ENCODE results near the gene THBS1. TPM values are rescaled to one million over a fixed set of nuclear protein-coding genes. Genes with fewer than 3 reads are reported as not detected.

Gene THBS1
- total RNA-seq, result 10 to 100 TPM in 3 of 8 experiments, 1 to 10 TPM in 5; 3.2 to 54.8 (median 5.6) TPM

GRCh38 chr15:39580485-39581241, at the start of gene THBS1:
THBS1 (plus strand) TSS chr15:39581079; CDS start chr15:39581858, 779 bp downstream.
- WGBS, 10 experiments, result no CpG with 5 or more reads among the region's 74 CpGs
- no peak within 1 kb of the TSS for H3K27ac ChIP-seq

GRCh38 chr15:39534996-39535395, 45.9 kb upstream of the THBS1 start:
- ATAC-seq (replicated peaks in 6 of 8), result no peak
- H3K4me1 ChIP-seq (replicated peaks in 1 of 2), result no peaks in the 10 kb centered on the region
- in situ Hi-C loops (cut with MboI; ENCODE audit: low pct_unique_long_range_greater_than_20kb in 2 of 9, low sequenced_read_pairs in 9 of 9, unreplicated experiment in 9 of 9), result no loop called here
- H3K4me3 ChIP-seq, result no peak overlapping the region
- no peak overlapping the region for H3K27ac ChIP-seq
- WGBS, 10 experiments, result 67 to 100% (median 83%) methylated on average over 1 to 3 of the region's 5 CpGs; no CpG with 5 or more reads in 1 of the 10 experiments

More at GRCh38 chr15:39580485-39581241, at the start of gene THBS1:
- in situ Hi-C loops (cut with MboI; ENCODE audit: low pct_unique_long_range_greater_than_20kb in 2 of 9, low sequenced_read_pairs in 9 of 9, unreplicated experiment in 9 of 9), result loop anchor here in 4 of 9 experiments (5.0 to 25.0 kb wide), 6 partner anchors 182 to 868 kb away; no protein-coding TSS in a partner anchor
- Histone ChIP-seq H3K4me1 (replicated peaks in 1 of 2) (peaks cover 0 to 8% of the 10 kb centered on the region in 2 donors), H3K4me3 (peak within 1 kb of the TSS; percentile 30 to 48 (median 39))
- ATAC-seq (replicated peaks in 6 of 8), result peak; percentile 19 to 70 (median 54)

GRCh38 chr15:39535466-39535865, 45.4 kb upstream of the THBS1 start:
- Histone ChIP-seq H3K27ac (no peak overlapping the region), H3K4me1 (replicated peaks in 1 of 2) (no peaks in the 10 kb centered on the region), H3K4me3 (no peak overlapping the region)
- 60 to 93% (median 86%) methylated on average over 1 to 8 of the region's 10 CpGs; no CpG with 5 or more reads in 2 of the 10 experiments for WGBS, 10 experiments
- in situ Hi-C loops (cut with MboI; ENCODE audit: low pct_unique_long_range_greater_than_20kb in 2 of 9, low sequenced_read_pairs in 9 of 9, unreplicated experiment in 9 of 9), result no loop called here
- ATAC-seq (replicated peaks in 6 of 8), result no peak

DNA sequence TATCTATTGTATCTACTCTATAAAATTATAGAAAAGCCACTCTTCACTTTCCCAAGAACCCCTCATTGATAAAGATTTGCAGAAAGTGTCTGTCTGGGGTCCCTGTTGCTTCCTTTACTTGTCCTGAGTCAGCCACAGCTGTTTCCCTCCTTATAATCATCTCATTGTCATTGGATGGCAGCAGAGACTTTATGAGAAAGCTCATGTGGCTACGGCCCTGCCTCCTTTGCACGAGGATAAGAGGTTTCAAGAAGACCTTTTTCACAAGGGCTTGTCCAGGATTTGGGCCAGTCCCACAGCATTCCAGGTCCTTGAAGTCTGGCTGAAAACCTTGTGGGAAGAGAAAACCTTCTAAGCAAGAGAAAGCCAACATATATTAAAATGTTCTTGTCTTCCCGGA, 41.9 kb upstream of the THBS1 start:
- 85 to 100% (median 94%) methylated on average over 1 to 3 of the region's 3 CpGs; no CpG with 5 or more reads in 2 of the 10 experiments for WGBS, 10 experiments
- no peak overlapping the region for H3K4me3 ChIP-seq
- H3K27ac ChIP-seq, result no peak overlapping the region
- ATAC-seq (replicated peaks in 6 of 8), result no peak
- no peaks in the 10 kb centered on the region for H3K4me1 ChIP-seq (replicated peaks in 1 of 2)
- in situ Hi-C loops (cut with MboI; ENCODE audit: low pct_unique_long_range_greater_than_20kb in 2 of 9, low sequenced_read_pairs in 9 of 9, unreplicated experiment in 9 of 9), result no loop called here

DNA sequence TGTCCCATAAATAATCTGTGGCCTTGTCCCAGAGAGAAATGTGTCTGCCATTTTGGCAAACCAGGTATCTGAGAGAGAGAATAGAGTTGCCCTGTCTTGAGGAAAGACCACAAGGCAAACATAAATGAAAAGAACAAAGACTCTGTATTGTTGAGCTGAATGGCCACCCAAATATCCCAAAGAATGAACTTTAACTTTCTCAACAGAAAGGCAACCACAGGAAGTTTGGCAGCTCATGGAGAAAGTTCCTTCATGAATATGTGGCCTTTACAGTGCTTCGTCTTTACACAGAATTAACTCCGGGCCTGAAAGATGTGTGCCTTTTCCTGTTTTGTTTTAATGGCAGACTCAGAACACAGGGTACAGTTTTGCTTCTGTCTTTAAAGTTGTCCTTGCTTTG, 41.4 kb upstream of the THBS1 start:
- WGBS, 10 experiments, result 60 to 93% (median 82%) methylated on average over 1 to 2 of the region's 2 CpGs; no CpG with 5 or more reads in 2 of the 10 experiments
- no peak for ATAC-seq (replicated peaks in 6 of 8)
- Histone ChIP-seq H3K27ac (no peak overlapping the region), H3K4me3 (no peak overlapping the region), H3K4me1 (replicated peaks in 1 of 2) (no peaks in the 10 kb centered on the region)
- in situ Hi-C loops (cut with MboI; ENCODE audit: low pct_unique_long_range_greater_than_20kb in 2 of 9, low sequenced_read_pairs in 9 of 9, unreplicated experiment in 9 of 9), result no loop called here

GRCh38 chr15:39539973-39540558, 40.8 kb upstream of the THBS1 start:
- Histone ChIP-seq H3K4me1 (replicated peaks in 1 of 2) (no peaks in the 10 kb centered on the region), H3K4me3 (no peak overlapping the region), H3K27ac (no peak overlapping the region)
- ATAC-seq (replicated peaks in 6 of 8), result no peak
- in situ Hi-C loops (cut with MboI; ENCODE audit: low pct_unique_long_range_greater_than_20kb in 2 of 9, low sequenced_read_pairs in 9 of 9, unreplicated experiment in 9 of 9), result no loop called here
- 9 to 100% (median 80%) methylated on average over 1 to 3 of the region's 3 CpGs; no CpG with 5 or more reads in 1 of the 10 experiments for WGBS, 10 experiments

DNA sequence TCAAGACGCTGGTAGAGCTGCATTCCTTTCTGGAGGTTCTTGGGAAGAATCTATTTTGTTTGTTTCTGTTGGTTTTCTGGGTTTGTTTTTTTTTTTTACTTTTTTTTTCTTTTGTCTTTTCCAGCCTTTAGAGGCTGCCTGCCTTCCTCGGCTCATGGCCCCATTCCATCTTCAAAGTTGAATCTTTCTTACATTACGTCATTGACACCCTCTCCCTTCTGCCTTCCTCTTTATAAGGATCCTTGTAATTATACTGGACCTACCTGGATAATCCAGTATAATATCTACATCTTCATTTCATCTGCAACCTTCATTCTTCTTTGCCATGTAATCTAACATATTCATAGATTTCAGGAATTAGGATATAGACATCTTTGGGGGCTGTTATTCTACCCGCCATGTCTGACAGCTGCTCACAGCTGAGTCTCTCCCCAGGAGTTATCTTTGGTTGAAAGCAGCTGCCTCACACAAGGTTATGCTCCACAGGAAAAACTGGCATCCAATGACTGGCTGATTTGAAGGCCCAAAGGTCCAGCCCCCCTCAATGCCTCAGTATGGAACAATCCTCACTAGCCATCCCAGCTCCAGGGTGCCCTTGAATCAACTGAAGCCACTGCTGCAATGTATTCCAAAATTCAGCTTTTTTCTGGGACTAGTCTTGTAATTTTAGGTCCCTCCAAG, 38.4 kb upstream of the THBS1 start:
- no peak overlapping the region for H3K4me3 ChIP-seq
- H3K27ac ChIP-seq, result no peak overlapping the region
- in situ Hi-C loops (cut with MboI; ENCODE audit: low pct_unique_long_range_greater_than_20kb in 2 of 9, low sequenced_read_pairs in 9 of 9, unreplicated experiment in 9 of 9), result no loop called here
- H3K4me1 ChIP-seq (replicated peaks in 1 of 2), result no peaks in the 10 kb centered on the region
- WGBS, 10 experiments, result 42 to 100% (median 83%) methylated on average over 2 to 4 of the region's 4 CpGs; no CpG with 5 or more reads in 1 of the 10 experiments
- no peak for ATAC-seq (replicated peaks in 6 of 8)

DNA sequence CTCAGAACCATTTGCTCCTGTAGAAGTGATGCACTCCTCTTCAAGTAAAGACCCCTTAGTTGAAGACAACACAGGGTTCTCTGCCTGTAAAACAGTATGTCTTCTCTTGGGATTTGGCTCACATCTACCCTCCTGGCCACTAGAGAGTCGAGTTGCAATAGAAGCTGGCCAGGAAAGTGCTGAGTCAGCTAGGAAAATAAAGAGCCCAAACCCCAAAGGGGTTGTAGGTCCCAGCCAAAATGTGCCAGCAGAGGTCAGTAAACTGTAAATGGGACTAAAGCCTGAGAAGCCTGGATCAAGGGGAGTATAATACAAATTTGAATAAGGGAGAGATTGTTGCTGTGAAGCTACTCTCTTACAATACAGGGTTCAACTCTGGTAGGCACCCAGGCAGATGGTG, 37.2 kb upstream of the THBS1 start:
- in situ Hi-C loops (cut with MboI; ENCODE audit: low pct_unique_long_range_greater_than_20kb in 2 of 9, low sequenced_read_pairs in 9 of 9, unreplicated experiment in 9 of 9), result no loop called here
- Histone ChIP-seq H3K4me3 (no peak overlapping the region), H3K4me1 (replicated peaks in 1 of 2) (no peaks in the 10 kb centered on the region), H3K27ac (no peak overlapping the region)
- ATAC-seq (replicated peaks in 6 of 8), result no peak
- 0 to 60% (median 5%) methylated on average over 1 of the region's 1 CpG; no CpG with 5 or more reads in 4 of the 10 experiments for WGBS, 10 experiments

DNA sequence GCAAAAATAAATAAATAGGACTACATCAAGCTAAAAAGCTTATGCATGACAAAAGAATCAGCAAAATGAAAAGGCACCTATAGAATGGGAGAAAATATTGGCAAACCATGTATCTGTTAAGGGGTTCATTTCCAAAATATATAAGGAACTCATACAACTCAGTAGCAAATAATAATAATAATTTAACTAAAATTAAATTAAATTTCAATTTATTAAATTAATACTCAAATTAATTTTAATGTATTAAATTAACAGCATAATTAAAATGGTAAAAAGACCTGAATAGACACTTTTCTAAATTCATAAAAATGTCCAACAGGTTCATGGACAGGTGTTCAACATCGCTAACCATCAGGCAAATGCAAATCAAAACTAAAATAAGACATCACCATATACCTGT, 34.0 kb upstream of the THBS1 start:
- in situ Hi-C loops (cut with MboI; ENCODE audit: low pct_unique_long_range_greater_than_20kb in 2 of 9, low sequenced_read_pairs in 9 of 9, unreplicated experiment in 9 of 9), result no loop called here
- no peak for ATAC-seq (replicated peaks in 6 of 8)
- no peak overlapping the region for H3K27ac ChIP-seq
- 45 to 100% (median 93%) methylated on average over 1 of the region's 1 CpG; no CpG with 5 or more reads in 1 of the 10 experiments for WGBS, 10 experiments
- H3K4me3 ChIP-seq, result no peak overlapping the region
- no peaks in the 10 kb centered on the region for H3K4me1 ChIP-seq (replicated peaks in 1 of 2)

DNA sequence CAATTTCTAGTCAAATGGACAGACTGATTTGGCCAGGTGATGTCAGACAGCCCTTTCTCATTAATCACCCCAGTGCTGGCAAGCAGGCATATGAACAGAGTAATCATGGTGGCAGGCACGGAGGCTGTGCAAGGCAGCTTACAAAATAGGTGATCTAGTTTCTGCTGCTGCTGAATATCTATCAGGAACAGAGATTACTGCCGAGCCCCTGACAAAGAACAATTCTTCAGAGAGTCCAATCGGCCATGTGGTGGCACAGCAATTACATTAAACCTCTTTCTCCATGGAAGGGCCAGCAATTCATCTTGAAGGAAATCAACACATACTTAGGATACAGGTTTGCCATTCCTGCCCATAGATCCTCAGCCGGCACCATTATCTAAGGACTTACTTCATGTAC, 32.3 kb upstream of the THBS1 start:
- Histone ChIP-seq H3K4me1 (replicated peaks in 1 of 2) (no peaks in the 10 kb centered on the region), H3K4me3 (no peak overlapping the region), H3K27ac (no peak overlapping the region)
- no peak for ATAC-seq (replicated peaks in 6 of 8)
- 8 to 93% (median 77%) methylated on average over 1 to 4 of the region's 4 CpGs; no CpG with 5 or more reads in 1 of the 10 experiments for WGBS, 10 experiments
- in situ Hi-C loops (cut with MboI; ENCODE audit: low pct_unique_long_range_greater_than_20kb in 2 of 9, low sequenced_read_pairs in 9 of 9, unreplicated experiment in 9 of 9), result no loop called here

DNA sequence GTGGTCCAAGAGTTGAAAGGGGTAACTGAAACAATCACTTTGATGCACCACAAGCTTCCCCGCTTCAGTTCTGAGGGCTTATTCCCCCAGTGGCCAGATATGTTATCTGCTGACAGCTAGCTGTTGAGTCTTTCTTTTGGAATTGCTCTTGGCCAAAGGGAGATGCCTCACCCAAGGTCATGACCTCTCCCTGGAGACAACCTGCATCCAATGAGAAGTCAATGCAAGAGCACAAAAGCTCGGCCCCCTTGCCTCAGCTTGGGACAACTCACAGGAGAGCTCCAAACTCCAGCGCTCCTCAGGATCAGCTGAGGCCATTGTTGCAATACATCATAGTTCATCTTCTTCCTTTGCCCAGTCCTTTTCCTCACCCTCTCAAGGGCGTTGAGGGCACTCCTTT, 31.0 kb upstream of the THBS1 start:
- WGBS, 10 experiments, result 0 to 86% (median 64%) methylated on average over 1 to 4 of the region's 4 CpGs

DNA sequence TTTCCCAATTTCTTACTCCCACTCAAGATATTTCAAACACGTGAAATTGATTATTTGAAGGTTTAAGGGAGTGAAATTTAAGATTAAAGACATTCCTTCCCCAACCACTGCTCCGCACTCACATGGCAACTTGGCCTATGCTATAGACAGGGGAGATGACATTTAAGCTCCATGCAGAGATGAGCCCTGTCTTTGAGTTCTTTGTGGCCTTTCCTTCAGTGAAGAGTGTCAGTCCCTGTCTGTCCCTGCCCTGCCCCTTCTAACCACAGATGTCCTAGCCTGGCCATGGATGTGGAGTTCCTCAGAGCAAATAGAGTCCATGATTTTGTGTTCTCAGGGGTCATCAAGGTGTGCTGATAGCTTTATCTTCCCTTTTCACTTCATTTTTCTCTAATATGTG, 29.4 kb upstream of the THBS1 start:
- no peak overlapping the region for H3K27ac ChIP-seq
- no peaks in the 10 kb centered on the region for H3K4me1 ChIP-seq (replicated peaks in 1 of 2)
- no peak overlapping the region for H3K4me3 ChIP-seq
- in situ Hi-C loops (cut with MboI; ENCODE audit: low pct_unique_long_range_greater_than_20kb in 2 of 9, low sequenced_read_pairs in 9 of 9, unreplicated experiment in 9 of 9), result no loop called here
- no peak for ATAC-seq (replicated peaks in 6 of 8)
- WGBS, 10 experiments, result 57 to 100% (median 79%) methylated on average over 1 to 2 of the region's 2 CpGs; no CpG with 5 or more reads in 3 of the 10 experiments

More for the DNA sequence above, 31.0 kb upstream of the THBS1 start:
- Histone ChIP-seq H3K27ac (no peak overlapping the region), H3K4me1 (replicated peaks in 1 of 2) (no peaks in the 10 kb centered on the region), H3K4me3 (no peak overlapping the region)
- in situ Hi-C loops (cut with MboI; ENCODE audit: low pct_unique_long_range_greater_than_20kb in 2 of 9, low sequenced_read_pairs in 9 of 9, unreplicated experiment in 9 of 9), result no loop called here
- no peak for ATAC-seq (replicated peaks in 6 of 8)

DNA sequence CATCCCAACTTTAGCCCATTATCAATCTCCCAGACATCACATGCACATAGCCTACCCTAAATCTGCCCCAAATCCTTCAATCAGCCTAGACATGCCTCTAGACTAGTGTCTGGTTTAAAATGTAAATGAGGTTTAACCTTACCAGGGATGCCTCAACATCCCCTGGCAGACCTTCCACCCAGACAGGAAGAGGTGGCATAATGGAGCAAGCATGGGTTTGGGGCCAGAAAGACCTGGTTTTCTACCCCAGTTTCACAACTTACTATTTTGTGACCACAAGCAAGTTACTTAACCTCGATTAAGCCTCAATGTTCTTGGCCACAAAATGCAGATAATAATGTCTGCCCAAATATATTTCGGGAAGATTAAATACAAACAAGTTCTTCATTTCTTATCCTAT, 28.3 kb upstream of the THBS1 start:
- ATAC-seq (replicated peaks in 6 of 8), result no peak
- in situ Hi-C loops (cut with MboI; ENCODE audit: low pct_unique_long_range_greater_than_20kb in 2 of 9, low sequenced_read_pairs in 9 of 9, unreplicated experiment in 9 of 9), result no loop called here
- no peak overlapping the region for H3K4me3 ChIP-seq
- no peak overlapping the region for H3K27ac ChIP-seq
- no peaks in the 10 kb centered on the region for H3K4me1 ChIP-seq (replicated peaks in 1 of 2)
- WGBS, 10 experiments, result 0 to 79% (median 61%) methylated on average over 1 to 2 of the region's 2 CpGs; no CpG with 5 or more reads in 4 of the 10 experiments
